GM19468 (cell line): ENCODE data around the gene GTSE1.
"Not testable (repeated sequence)": the region's sequence is repeated elsewhere in the genome, so short reads cannot be mapped to it uniquely, and the experiment has no call there.

Source experiments
- ATAC-seq: cut with Tn5 transposase; IDR thresholded peaks from one replicate; pipeline ENCODE4 v1.9.1; 2021; ENCODE audit warnings: mild to moderate bottlenecking, moderate library complexity, moderate number of reproducible peaks; ENCODE audit not compliant: unreplicated experiment; ENCODE audit errors: extremely low read depth

The GTSE1 gene

DNA sequence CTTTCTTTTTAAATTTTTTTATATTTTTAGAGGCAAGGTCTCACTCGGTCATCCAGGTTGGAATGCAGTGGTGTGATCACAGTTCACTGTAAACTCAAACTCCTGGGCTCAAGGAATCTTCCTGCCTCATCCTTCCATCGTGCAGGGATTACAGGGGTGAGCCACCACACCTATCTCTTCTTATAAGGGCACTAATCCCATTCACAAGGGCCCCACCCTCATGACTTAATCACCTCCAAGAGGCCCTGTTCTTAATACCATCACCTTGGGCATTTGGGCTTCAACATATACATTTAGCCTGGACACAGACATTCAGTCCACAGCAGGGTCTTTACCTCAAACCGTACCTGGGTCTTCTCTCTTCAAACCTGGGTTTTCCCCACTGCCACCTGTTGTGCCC lies 4.5 kb upstream of the GTSE1 start:
- ATAC-seq, result no peak

DNA sequence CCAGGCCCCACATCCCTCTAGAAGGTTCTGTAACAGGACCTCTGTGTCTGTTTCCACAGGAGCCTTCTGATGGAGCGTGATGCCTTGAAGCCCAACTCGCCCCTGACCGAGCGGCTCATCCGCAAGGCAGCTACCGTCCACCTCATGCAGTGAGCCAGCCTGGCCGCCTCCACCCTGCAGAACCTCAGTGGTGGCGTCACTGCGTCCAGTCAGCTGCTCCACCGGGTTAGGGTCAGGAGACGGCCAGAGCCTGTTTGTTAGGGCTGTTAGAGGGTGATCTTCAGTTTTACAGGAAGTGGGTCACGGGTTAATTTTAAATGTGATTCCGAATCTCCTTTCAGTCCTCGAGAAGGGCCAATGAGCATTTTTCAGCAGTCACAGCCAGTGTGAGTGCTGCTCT lies 3.9 kb upstream of the GTSE1 start:
- ATAC-seq, result no peak

- no peak for ATAC-seq
Measured at GRCh38 chr22:46293577-46294260, 3.0 kb upstream of the GTSE1 start.

GRCh38 chr22:46294784-46295183 lies 1.9 kb upstream of the GTSE1 start:
- no peak for ATAC-seq

DNA sequence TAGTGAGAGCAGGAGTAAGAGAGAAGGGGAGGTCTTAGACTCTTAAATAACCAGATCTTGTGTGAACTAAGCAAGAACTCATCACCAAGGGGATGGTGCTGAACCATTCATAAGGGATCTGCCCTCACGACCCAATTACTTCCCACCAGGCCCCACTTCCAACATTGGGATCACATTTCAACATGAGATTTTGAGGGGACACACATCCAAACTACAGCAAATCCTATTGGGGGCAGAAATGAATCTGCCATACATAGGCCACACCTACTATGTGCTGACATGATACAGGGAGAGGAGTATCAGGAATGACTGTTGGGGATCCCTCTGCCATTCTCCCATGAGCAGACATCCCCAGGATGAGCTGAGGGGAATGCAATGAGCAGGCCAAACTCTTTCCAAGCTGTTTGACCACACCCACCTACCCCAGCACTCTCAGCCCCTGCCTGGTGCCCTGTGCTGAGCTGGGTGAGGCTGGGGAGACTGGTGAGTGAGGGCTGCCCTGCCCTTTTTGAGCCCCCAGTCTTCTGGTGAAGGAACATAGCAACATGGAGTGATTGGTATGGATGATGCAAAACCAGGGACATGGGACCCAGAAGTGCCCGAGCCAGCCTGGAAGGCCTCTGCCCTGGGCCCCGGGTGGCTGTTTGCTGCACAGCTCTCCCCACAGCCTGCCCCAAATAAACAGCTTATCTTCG lies 1.2 kb upstream of the GTSE1 start:
- ATAC-seq, result no peak

DNA sequence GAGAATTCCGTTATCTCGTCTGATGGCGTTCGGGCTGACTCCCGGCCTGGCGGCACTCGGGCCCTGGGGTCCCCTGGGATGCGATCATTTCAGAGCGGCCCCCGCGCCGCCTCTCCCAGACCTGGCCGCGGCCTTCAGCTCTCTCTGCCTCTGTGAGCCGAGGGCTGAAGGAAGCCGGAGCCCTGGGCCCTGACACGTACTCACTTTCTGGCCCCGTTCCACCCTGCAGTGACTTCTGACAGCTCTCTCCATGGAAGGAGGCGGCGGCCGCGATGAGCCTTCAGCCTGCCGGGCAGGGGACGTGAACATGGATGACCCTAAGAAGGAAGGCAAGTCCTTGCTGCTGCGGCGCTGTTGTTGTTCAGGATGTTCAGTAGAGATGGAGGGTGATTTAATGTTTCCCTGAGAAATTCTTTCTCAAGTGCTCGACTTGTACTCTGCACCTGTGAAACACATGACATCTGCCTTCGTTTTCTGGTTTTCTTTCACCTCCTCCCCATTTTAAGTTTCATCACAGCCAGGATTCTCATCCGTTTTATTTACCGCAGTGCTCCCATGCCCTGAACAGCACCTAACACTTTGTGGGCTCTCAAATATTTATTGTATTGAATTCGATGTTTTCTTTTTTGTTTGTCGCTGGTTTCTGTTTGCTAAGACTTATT lies 612 bp downstream of the GTSE1 start:
- no peak for ATAC-seq

- no peak for ATAC-seq
Measured at GRCh38 chr22:46299101-46299500, 2.4 kb downstream of the GTSE1 start.

DNA sequence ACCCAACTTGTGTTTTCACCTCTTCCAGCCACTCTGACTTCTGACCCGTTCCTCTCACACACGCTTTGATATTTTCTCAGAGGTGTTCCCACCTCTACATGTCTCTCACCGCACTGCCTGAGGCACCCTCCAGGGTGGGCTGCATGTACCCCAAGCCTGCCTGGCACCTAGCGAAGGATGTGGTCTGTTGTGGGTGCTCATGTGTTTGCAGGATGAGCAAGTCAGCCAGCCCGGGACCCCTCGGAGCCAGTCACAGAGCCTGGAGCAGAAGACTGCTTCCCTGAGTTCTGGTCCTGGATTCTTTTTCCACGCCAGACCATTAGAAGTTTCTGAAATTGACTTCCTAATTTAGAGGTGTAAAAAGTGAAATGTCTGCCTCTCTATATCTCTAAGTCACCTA lies 3.8 kb downstream of the GTSE1 start:
- no peak for ATAC-seq

- no peak for ATAC-seq
Measured at GRCh38 chr22:46303347-46303965, 6.8 kb downstream of the GTSE1 start.

DNA sequence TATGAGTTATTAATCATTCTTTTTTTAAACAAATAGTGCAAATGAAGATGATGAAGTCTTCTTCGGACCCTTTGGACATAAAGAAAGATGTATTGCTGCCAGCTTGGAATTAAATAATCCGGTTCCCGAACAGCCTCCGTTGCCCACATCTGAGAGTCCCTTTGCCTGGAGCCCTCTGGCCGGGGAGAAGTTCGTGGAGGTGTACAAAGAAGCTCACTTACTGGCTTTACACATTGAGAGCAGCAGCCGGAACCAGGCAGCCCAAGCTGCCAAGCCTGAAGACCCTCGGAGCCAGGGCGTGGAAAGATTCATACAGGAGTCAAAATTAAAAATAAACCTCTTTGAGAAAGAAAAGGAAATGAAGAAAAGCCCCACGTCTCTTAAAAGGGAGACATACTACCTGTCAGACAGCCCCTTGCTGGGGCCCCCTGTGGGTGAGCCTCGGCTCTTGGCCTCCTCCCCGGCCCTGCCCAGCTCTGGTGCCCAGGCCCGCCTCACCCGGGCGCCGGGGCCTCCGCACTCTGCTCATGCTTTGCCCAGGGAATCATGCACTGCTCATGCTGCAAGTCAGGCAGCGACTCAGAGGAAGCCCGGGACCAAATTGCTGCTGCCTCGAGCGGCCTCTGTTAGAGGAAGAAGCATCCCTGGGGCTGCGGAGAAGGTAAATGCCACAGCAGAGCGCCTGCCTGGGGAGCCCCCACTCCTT lies 11.8 kb downstream of the GTSE1 start:
- no peak for ATAC-seq

GRCh38 chr22:46309526-46310085 lies 12.9 kb downstream of the GTSE1 start:
- no peak for ATAC-seq

GRCh38 chr22:46312056-46312455 lies 15.4 kb downstream of the GTSE1 start:
- ATAC-seq, result no peak

DNA sequence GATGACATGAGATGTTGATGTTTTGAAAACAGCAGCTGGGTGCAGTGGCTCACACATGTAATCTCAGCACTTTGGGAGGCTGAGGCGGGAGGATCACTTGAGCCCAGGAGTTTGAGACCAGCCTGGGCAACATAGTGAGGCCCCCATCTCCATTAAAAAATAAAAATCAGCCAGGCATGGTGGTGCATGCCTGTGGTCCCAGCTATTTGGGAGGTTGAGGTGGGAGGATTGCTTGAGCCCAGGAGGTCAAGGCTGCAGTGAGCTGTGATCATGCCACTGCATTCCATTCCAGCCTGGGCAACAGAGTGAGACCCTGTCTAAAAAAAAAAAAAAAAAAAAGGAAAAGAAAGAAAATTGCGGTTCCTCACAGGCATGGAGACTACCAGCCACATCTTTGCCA lies 16.2 kb downstream of the GTSE1 start:
- not testable (repeated sequence) for ATAC-seq

GRCh38 chr22:46315976-46316375 lies 19.3 kb downstream of the GTSE1 start:
- no peak for ATAC-seq

DNA sequence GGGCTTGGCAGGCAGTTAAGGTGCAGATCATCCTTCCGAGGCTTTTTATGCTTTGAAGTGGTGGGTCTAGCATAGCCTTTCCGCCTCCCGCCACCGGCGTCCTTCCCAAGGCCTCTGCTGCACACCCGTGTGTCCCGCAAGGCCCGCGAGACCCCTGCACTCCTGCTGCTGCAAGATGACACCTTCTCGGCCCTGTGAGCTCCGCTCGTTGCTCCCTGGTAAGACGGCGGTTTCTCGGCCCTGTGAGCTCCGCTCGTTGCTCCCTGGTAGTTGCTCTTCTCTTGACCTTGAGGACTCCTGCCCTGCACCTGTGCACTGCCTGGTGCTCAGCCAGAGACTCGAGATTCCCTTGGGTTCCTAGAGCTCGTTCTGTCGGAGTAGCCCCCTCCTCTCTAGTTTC lies 21.0 kb downstream of the GTSE1 start:
- no peak for ATAC-seq

DNA sequence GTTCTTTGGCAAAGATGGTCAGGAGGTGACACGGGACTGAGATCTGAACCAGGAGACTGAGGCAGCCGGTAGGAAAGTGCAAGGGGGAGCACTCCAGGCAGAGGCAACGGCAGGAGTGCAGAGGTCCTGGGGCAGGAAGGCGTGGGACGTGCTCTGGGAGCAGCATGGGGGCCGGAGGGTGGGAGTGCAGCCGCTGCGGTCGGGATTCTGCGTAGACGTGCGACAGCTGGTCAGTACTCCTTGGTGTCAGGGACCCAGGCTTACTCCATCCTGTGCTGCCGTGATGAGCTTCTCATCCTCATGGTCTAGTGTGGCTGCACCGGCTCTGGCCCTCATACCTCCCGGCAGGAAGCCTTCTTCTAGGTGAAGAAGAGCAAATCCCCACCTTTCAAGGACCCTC lies 21.9 kb downstream of the GTSE1 start:
- ATAC-seq, result no peak

GRCh38 chr22:46319319-46319718 lies 22.6 kb downstream of the GTSE1 start:
- no peak for ATAC-seq

DNA sequence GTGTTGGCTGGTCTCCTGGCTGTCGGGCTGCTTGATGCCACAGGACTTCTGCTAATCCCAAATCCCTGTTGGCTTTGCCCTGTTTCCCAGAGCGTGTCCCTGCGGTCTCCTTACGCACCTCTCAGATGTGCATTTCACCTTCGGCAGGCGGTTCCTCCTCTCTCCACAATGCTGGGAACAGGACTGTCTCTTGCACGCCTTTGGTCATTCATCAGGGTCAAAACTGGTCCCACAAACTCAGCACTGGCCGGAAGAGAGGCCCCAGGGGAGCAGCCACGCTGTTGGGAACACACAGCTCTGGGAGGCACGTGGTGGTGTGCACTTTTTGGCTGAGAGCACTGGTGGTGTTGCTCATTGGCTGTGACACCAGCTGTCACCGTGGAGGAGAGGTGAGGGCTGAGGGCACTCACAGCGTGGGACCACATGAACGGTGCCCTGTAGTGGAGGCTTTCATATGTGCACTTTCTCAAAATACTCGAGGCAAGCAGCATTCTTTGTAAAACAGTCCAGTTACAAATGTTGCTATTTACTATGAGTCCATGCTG lies 23.6 kb downstream of the GTSE1 start:
- ATAC-seq, result no peak

DNA sequence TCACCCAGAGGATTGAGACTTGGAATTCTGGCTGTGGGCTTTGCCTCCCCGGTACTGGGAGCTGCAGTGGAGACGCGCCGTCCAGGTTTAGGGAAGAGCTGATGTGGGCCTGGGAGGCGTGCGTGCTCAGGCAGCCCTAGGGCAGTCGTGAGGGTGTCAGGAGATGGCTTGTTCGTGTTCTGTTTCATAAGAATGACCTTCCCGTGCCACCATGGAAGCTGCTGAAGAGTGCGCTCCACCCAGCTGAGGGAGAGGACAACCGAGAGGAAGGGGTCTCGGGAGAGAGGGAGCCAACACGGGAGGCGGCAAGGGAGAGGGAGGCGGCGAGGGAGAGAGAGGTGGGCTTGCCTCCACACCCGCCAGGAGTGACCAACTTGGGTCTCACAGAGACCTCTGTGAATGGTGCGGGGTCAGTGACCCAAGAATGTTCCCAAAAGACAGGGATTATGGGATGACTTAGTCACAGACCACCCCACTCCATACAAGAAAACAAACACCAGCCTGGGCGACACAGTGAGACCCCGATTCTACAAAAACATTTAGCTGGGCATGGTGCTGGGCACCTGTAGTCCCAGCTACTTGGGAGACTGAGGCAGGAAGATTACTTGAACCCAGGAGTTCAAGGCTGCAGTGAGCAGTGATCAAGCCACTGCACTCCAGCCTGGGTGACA lies 24.2 kb downstream of the GTSE1 start:
- no peak for ATAC-seq
